Gastrocnemius medialis (tissue), 4 donors: ENCODE data around the gene RPAP3. TPM values are rescaled to one million over a fixed set of nuclear protein-coding genes. Genes with fewer than 3 reads are reported as not detected.

ENCODE experiments used
- ATAC-seq, 2 donors: fragments of 150-250 bp; one replicate each; pipeline ENCODE4 v1.9.1; 2016
- DNase-seq, 2 donors: peaks; one replicate each; pipeline ENCODE4 v3.0.0-alpha.2; 2019
- H3K27ac ChIP-seq, 4 donors: fragments of 200-600 bp; sonication (generic); 1 replicate in 1 of 4; 2 replicates in 3 of 4; pipeline ENCODE4 v1.5.1; 2016 to 2018; ENCODE audit warnings: mild to moderate bottlenecking in 2 of 4, moderate library complexity in 1 of 4
- H3K27me3 ChIP-seq, 3 donors: fragments of 200-600 bp; sonication (generic) in 2 of 3; 1 replicate in 1 of 3; 2 replicates in 2 of 3; pipeline versions ENCODE4 v1.5.1 to v1.6.0; 2016 to 2019; ENCODE audit warnings: mild to moderate bottlenecking in 1 of 3, moderate library complexity in 1 of 3
- H3K36me3 ChIP-seq, 2 donors: fragments of 200-600 bp; sonication (generic) in 1 of 2; one replicate each; pipeline ENCODE4 v1.5.1; 2017 to 2018
- H3K4me1 ChIP-seq, 2 donors: fragments of 200-600 bp; sonication (generic) in 1 of 2; one replicate each; pipeline ENCODE4 v1.5.1; 2016 to 2017; ENCODE audit warnings: mild to moderate bottlenecking in 2 of 2
- H3K4me3 ChIP-seq, 4 donors: fragments of 200-600 bp; sonication (generic) in 3 of 4; 1 replicate in 1 of 4; 2 replicates in 3 of 4; pipeline ENCODE4 v1.5.1; 2016 to 2019; ENCODE audit warnings: mild to moderate bottlenecking in 2 of 4
- H3K9me3 ChIP-seq, 3 donors: fragments of 200-600 bp; sonication (generic) in 2 of 3; 1 replicate in 1 of 3; 2 replicates in 2 of 3; pipeline ENCODE4 v1.5.1; 2016 to 2019
- POLR2A ChIP-seq, 2 donors: fragments of 450-650 bp; IDR thresholded peaks; one replicate each; pipeline ENCODE4 v1.6.1; 2017; ENCODE audit warnings: antibody characterized with exemption in 2 of 2, mild to moderate bottlenecking in 2 of 2, moderate library complexity in 2 of 2
- in situ Hi-C, 4 donors: fragments of 200-750 bp; cut with MboI; loops; one replicate each; pipeline versions ENCODE4 v1.15.0 to v1.8.0; 2017; ENCODE audit warnings: low sequenced_read_pairs in 4 of 4
- intact Hi-C: fragments of 100-400 bp; cut with DNase I; formaldehyde crosslinking; loops from one replicate; pipeline ENCODE4 v1.15.1; 2023; ENCODE audit warnings: low total_unique reads
- total RNA-seq, 4 donors: library from RNA; depleted of rRNA; stranded (reverse); fragments of >200 nt; gene quantifications; one replicate each; pipeline versions ENCODE4 v1.1.0 to v1.2.3, GENCODE V29; 2016
- TF ChIP-seq, protein P1 (sequence below), 5 experiments: fragments of 450-650 bp in 3 of 5; fragments of 200-600 bp in 2 of 5; sonication (generic) in 2 of 5; IDR thresholded peaks in 4 of 5; conservative IDR thresholded peaks in 1 of 5; 1 replicate in 4 of 5; 2 replicates in 1 of 5; pipeline ENCODE4 v1.5.1; 2016 to 2019; ENCODE audit warnings: antibody characterized with exemption in 5 of 5, mild to moderate bottlenecking in 3 of 5, moderate library complexity in 3 of 5

Gene RPAP3
- total RNA-seq, 4 donors from 2014 or later, result 15.1 to 24.8 (median 20.5) TPM

DNA sequence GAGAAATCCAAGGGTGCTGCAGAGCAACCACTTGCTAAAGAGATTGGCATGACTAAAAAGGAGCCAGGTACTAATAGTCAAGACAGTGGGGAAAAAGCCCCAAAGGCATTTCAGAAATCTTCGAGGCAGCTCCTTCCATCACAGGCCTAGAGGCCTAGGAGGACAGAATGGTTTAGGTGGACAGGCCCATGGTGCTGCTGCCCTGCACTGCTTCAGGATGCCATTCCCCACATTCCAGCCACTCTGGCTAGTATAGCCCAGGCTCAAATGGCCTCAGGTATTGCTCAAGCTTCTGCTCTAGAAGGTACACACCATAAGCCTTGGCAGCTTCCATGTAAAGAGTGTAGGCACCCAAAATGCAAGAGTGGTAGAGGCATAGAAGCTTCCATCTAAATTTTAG lies 92.9 kb downstream of the RPAP3 start:
- Histone ChIP-seq H3K9me3 (peaks cover 0 to 5% (median 0%) of the 10 kb centered on the region in 3 donors), H3K27ac (no peak overlapping the region), H3K27me3 (no peaks in the 10 kb centered on the region), H3K4me1 (no peaks in the 10 kb centered on the region), H3K36me3 (no peaks in the 10 kb centered on the region), H3K4me3 (no peak overlapping the region)
- TF ChIP-seq, protein P1, sequence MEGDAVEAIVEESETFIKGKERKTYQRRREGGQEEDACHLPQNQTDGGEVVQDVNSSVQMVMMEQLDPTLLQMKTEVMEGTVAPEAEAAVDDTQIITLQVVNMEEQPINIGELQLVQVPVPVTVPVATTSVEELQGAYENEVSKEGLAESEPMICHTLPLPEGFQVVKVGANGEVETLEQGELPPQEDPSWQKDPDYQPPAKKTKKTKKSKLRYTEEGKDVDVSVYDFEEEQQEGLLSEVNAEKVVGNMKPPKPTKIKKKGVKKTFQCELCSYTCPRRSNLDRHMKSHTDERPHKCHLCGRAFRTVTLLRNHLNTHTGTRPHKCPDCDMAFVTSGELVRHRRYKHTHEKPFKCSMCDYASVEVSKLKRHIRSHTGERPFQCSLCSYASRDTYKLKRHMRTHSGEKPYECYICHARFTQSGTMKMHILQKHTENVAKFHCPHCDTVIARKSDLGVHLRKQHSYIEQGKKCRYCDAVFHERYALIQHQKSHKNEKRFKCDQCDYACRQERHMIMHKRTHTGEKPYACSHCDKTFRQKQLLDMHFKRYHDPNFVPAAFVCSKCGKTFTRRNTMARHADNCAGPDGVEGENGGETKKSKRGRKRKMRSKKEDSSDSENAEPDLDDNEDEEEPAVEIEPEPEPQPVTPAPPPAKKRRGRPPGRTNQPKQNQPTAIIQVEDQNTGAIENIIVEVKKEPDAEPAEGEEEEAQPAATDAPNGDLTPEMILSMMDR (IDR thresholded peaks at IDR 0.05 in 4 of 5, conservative IDR thresholded peaks at IDR 0.05 in 1 of 5), result no peak
- TF ChIP-seq POLR2A (IDR thresholded peaks at IDR 0.05), result no peak
- intact Hi-C loops (no loop called here), in situ Hi-C loops (no loop called here)
- DNase-seq, result no peak
- no peak for ATAC-seq

DNA sequence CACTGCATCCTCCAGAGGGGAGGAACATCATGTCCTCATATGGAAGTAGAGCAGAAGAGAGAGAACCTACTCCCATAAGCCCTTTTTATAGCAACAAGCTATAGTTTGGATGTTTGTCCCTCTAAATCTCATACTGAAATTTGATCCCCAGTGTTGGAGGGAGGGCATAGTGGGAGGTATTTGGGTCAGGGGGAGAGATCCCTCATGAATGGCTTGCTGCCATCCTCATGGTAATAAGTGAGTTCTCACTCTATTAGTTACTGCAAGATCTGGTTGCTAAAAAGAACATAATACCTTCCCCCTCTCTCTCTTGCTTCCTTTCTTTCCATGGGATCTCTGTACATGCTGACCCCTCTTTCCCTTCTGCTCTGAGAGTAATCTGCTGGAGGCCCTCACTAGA lies 93.9 kb downstream of the RPAP3 start:
- intact Hi-C loops (no loop called here), in situ Hi-C loops (no loop called here)
- ATAC-seq (no peak), DNase-seq (no peak)
- no peaks in the 10 kb centered on the region for H3K4me1 ChIP-seq
- no peak overlapping the region for H3K27ac ChIP-seq
- H3K36me3 ChIP-seq, result no peaks in the 10 kb centered on the region
- peaks cover 0 to 5% (median 0%) of the 10 kb centered on the region in 3 donors for H3K9me3 ChIP-seq
- no peak for TF ChIP-seq POLR2A (IDR thresholded peaks at IDR 0.05)
- TF ChIP-seq, protein P1 (IDR thresholded peaks at IDR 0.05 in 4 of 5, conservative IDR thresholded peaks at IDR 0.05 in 1 of 5), result no peak
- H3K27me3 ChIP-seq, result no peaks in the 10 kb centered on the region
- H3K4me3 ChIP-seq, result no peak overlapping the region

Other genes starting within 250 kb of the RPAP3 start
- under 1 TPM in 1 of 4 donors, not detected in 3; 0.16 TPM for gene ENDOU, start 19.5 kb upstream of the RPAP3 start, total RNA-seq
- 10 to 100 TPM; 17.0 to 27.0 (median 22.3) TPM for gene RAPGEF3, start 52.9 kb upstream of the RPAP3 start, total RNA-seq
- 10 to 100 TPM; 28.3 to 62.6 (median 45.6) TPM for gene SLC48A1, start 67.2 kb upstream of the RPAP3 start, total RNA-seq
- 10 to 100 TPM; 12.2 to 27.1 (median 17.0) TPM for gene HDAC7, start 113.9 kb upstream of the RPAP3 start, total RNA-seq
- gene VDR, start 199.0 kb upstream of the RPAP3 start, total RNA-seq, result 1 to 10 TPM; 3.2 to 6.1 (median 4.4) TPM